Neural progenitor cell (in vitro differentiated cells): Measurements from ENCODE around the gene SYT6. TPM values are rescaled to one million over a fixed set of nuclear protein-coding genes. Genes with fewer than 3 reads are reported as not detected.

Experiments used
- DNase-seq: peaks from one replicate; pipeline ENCODE4 v3.0.0-alpha.2; 2016; ENCODE audit warnings: low spot score
- H2AFZ ChIP-seq: fragments of 200-600 bp; sonication (generic); replicated peaks from 2 replicates; pipeline ENCODE4 v1.6.1; 2016; ENCODE audit warnings: antibody characterized with exemption
- H3F3A ChIP-seq: fragments of 200-600 bp; sonication (generic); 2 replicates; pipeline ENCODE4 v1.6.1; 2016; ENCODE audit warnings: antibody characterized with exemption, low read depth
- H3K27ac ChIP-seq: fragments of 200-600 bp; sonication (generic); 2 replicates; pipeline ENCODE4 v1.5.1; 2016; ENCODE audit warnings: mild to moderate bottlenecking
- H3K27me3 ChIP-seq: fragments of 200-600 bp; sonication (generic); 2 replicates; pipeline ENCODE4 v1.6.1; 2016; ENCODE audit warnings: mild to moderate bottlenecking, moderate library complexity
- H3K36me3 ChIP-seq: fragments of 200-600 bp; sonication (generic); 2 replicates; pipeline ENCODE4 v1.5.1; 2016
- H3K4me1 ChIP-seq: fragments of 200-600 bp; sonication (generic); 2 replicates; pipeline ENCODE4 v1.6.1; 2016; ENCODE audit warnings: mixed run types
- H3K4me2 ChIP-seq: fragments of 200-600 bp; sonication (generic); 2 replicates; pipeline ENCODE4 v1.6.1; 2016
- H3K4me3 ChIP-seq: fragments of 200-600 bp; sonication (generic); 2 replicates; pipeline ENCODE4 v1.5.1; 2016
- H3K79me2 ChIP-seq: fragments of 200-600 bp; sonication (generic); 2 replicates; pipeline ENCODE4 v1.6.1; 2016; ENCODE audit warnings: low read depth
- H3K9ac ChIP-seq: fragments of 200-600 bp; sonication (generic); 2 replicates; pipeline ENCODE4 v1.6.1; 2016
- H3K9me3 ChIP-seq: fragments of 200-600 bp; sonication (generic); 2 replicates; pipeline ENCODE4 v1.5.1; 2016; ENCODE audit warnings: low read depth
- H4K20me1 ChIP-seq: fragments of 200-600 bp; sonication (generic); 2 replicates; pipeline ENCODE4 v1.6.1; 2016; ENCODE audit warnings: low read depth
- H3K27ac Mint-ChIP-seq: 3 replicates; pipeline ENCODE4 v1.8.0; 2021; ENCODE audit warnings: mixed read lengths
- H3K27me3 Mint-ChIP-seq: 2 replicates; pipeline ENCODE4 v1.8.0; 2022; ENCODE audit warnings: low read depth, mild to moderate bottlenecking, inconsistent platforms, moderate library complexity, mixed read lengths; ENCODE audit not compliant: insufficient read depth
- H3K36me3 Mint-ChIP-seq: 3 replicates; pipeline ENCODE4 v1.8.0; 2021; ENCODE audit warnings: mixed read lengths
- H3K4me1 Mint-ChIP-seq: 3 replicates; pipeline ENCODE4 v1.8.0; 2021; ENCODE audit warnings: mixed read lengths
- H3K4me3 Mint-ChIP-seq: 3 replicates; pipeline ENCODE4 v1.8.0; 2021; ENCODE audit warnings: mild to moderate bottlenecking, moderate library complexity, mixed read lengths
- H3K9me3 Mint-ChIP-seq: 3 replicates; pipeline ENCODE4 v1.8.0; 2020; ENCODE audit warnings: mixed read lengths
- CTCF ChIP-seq: fragments of 200-600 bp; sonication (generic); IDR thresholded peaks from 2 replicates; pipeline ENCODE4 v1.5.1; 2017; ENCODE audit warnings: antibody characterized with exemption, mild to moderate bottlenecking
- EZH2 ChIP-seq: fragments of 200-600 bp; sonication (generic); IDR thresholded peaks from 2 replicates; pipeline ENCODE4 v1.6.1; 2017; ENCODE audit warnings: antibody characterized with exemption, mild to moderate bottlenecking, moderate library complexity
- EZH2phosphoT487 ChIP-seq: fragments of 200-600 bp; sonication (generic); IDR thresholded peaks from 2 replicates; pipeline ENCODE4 v1.6.1; 2017; ENCODE audit warnings: antibody characterized with exemption
- total RNA-seq: library from RNA; depleted of rRNA; stranded (reverse); fragments of >200 nt; gene quantifications from 2 replicates; pipeline ENCODE4 v1.2.3, GENCODE V29; 2015; ENCODE audit warnings: low replicate concordance

The SYT6 gene
- total RNA-seq, 1 donor from 2014 or later = 8.1 TPM

GRCh38 chr1:114107474-114108435 lies 45.9 kb downstream of the SYT6 start:
- Mint-ChIP-seq H3K4me1 (peaks cover 47% of the 10 kb centered on the region), H3K4me3 (peak overlapping the region; percentile 57), H3K27me3 (peaks cover 3% of the 10 kb centered on the region), H3K9me3 (no peaks in the 10 kb centered on the region), H3K27ac (peak overlapping the region; percentile 26), H3K36me3 (peaks cover 3% of the 10 kb centered on the region)
- Histone ChIP-seq H4K20me1 (no peaks in the 10 kb centered on the region), H3K9me3 (no peaks in the 10 kb centered on the region), H3K27me3 (no peaks in the 10 kb centered on the region), H3K4me3 (no peak overlapping the region), H3F3A (peaks cover 9% of the 10 kb centered on the region), H2AFZ (no peak overlapping the region), H3K4me2 (no peak overlapping the region), H3K79me2 (no peaks in the 10 kb centered on the region), H3K27ac (no peak overlapping the region), H3K4me1 (peaks cover 33% of the 10 kb centered on the region), H3K9ac (no peak overlapping the region), H3K36me3 (no peaks in the 10 kb centered on the region)
- DNase-seq = no peak
- TF ChIP-seq EZH2phosphoT487 (no peak), EZH2 (no peak), CTCF (no peak)

GRCh38 chr1:114105421-114105979 lies 48.2 kb downstream of the SYT6 start:
- H3K4me1 ChIP-seq = peaks cover 33% of the 10 kb centered on the region
- no peak overlapping the region for H3K4me3 ChIP-seq
- H3F3A ChIP-seq = peaks cover 9% of the 10 kb centered on the region
- peaks cover 39% of the 10 kb centered on the region for H3K4me1 Mint-ChIP-seq
- no peaks in the 10 kb centered on the region for H3K9me3 ChIP-seq
- no peak overlapping the region for H3K9ac ChIP-seq
- peaks cover 3% of the 10 kb centered on the region for H3K36me3 Mint-ChIP-seq
- peak overlapping the region; percentile 58 for H3K4me2 ChIP-seq
- H3K27me3 ChIP-seq = no peaks in the 10 kb centered on the region
- H4K20me1 ChIP-seq = no peaks in the 10 kb centered on the region
- no peaks in the 10 kb centered on the region for H3K36me3 ChIP-seq
- H3K27ac Mint-ChIP-seq = peak overlapping the region; percentile 26
- H3K27me3 Mint-ChIP-seq = peaks cover 3% of the 10 kb centered on the region
- H3K79me2 ChIP-seq = no peaks in the 10 kb centered on the region
- TF ChIP-seq EZH2phosphoT487 (no peak), CTCF (no peak), EZH2 (no peak)
- no peak overlapping the region for H2AFZ ChIP-seq
- no peaks in the 10 kb centered on the region for H3K9me3 Mint-ChIP-seq
- peak; percentile 57 for DNase-seq
- H3K27ac ChIP-seq = peak overlapping the region; percentile 13
- no peak overlapping the region for H3K4me3 Mint-ChIP-seq

GRCh38 chr1:114104949-114105348 lies 48.7 kb downstream of the SYT6 start:
- Histone ChIP-seq H3K27me3 (no peaks in the 10 kb centered on the region), H4K20me1 (no peaks in the 10 kb centered on the region), H3K9me3 (no peaks in the 10 kb centered on the region), H3K36me3 (no peaks in the 10 kb centered on the region), H3K27ac (no peak overlapping the region), H3K4me1 (peaks cover 33% of the 10 kb centered on the region), H2AFZ (no peak overlapping the region), H3K79me2 (no peaks in the 10 kb centered on the region), H3K9ac (no peak overlapping the region), H3K4me2 (peak overlapping the region; percentile 58), H3K4me3 (no peak overlapping the region), H3F3A (peaks cover 9% of the 10 kb centered on the region)
- DNase-seq = no peak
- Mint-ChIP-seq H3K27ac (no peak overlapping the region), H3K4me3 (no peak overlapping the region), H3K27me3 (peaks cover 3% of the 10 kb centered on the region), H3K4me1 (peaks cover 39% of the 10 kb centered on the region), H3K36me3 (peaks cover 3% of the 10 kb centered on the region), H3K9me3 (no peaks in the 10 kb centered on the region)
- TF ChIP-seq EZH2 (no peak), CTCF (no peak), EZH2phosphoT487 (no peak)
